Mesendoderm (in vitro differentiated cells): ENCODE measurements around the gene TMEM178B.
"Not testable (repeated sequence)": the region's sequence is repeated elsewhere in the genome, so short reads cannot be mapped to it uniquely, and the experiment has no call there.

ENCODE experiments used
- DNase-seq: peaks from one replicate; pipeline ENCODE4 v3.0.0; 2013
- H2AK5ac ChIP-seq: 2 replicates; pipeline ENCODE4 v1.6.1; 2013; ENCODE audit warnings: low read length, inconsistent platforms
- H2BK120ac ChIP-seq: 2 replicates; pipeline ENCODE4 v1.6.1; 2013; ENCODE audit warnings: low read depth, mild to moderate bottlenecking, low read length, moderate library complexity, mixed read lengths
- H2BK15ac ChIP-seq: replicated peaks from 2 replicates; pipeline ENCODE4 v1.6.1; 2013; ENCODE audit warnings: low read depth, mild to moderate bottlenecking, moderate library complexity
- H2BK5ac ChIP-seq: 2 replicates; pipeline ENCODE4 v1.6.1; 2013; ENCODE audit warnings: low read length, inconsistent platforms
- H3K18ac ChIP-seq: 2 replicates; pipeline ENCODE4 v1.6.1; 2013; ENCODE audit warnings: mild to moderate bottlenecking, low read length, mixed read lengths
- H3K23ac ChIP-seq: one replicate; pipeline ENCODE4 v1.6.1; 2013; ENCODE audit warnings: low read length
- H3K27ac ChIP-seq: 2 replicates; pipeline ENCODE4 v1.5.1; 2013; ENCODE audit warnings: low read depth, mild to moderate bottlenecking, inconsistent platforms, low read length, moderate library complexity
- H3K27me3 ChIP-seq: 2 replicates; pipeline ENCODE4 v1.6.1; 2013; ENCODE audit warnings: low read length, control low read depth, mild to moderate bottlenecking, inconsistent platforms; ENCODE audit not compliant: insufficient read depth, poor library complexity
- H3K36me3 ChIP-seq: 2 replicates; pipeline ENCODE4 v1.6.1; 2013; ENCODE audit warnings: low read length, inconsistent platforms; ENCODE audit not compliant: control insufficient read depth, insufficient read depth
- H3K4ac ChIP-seq: one replicate; pipeline ENCODE4 v1.6.1; 2013; ENCODE audit warnings: low read depth, mild to moderate bottlenecking, low read length, moderate library complexity
- H3K4me1 ChIP-seq: 2 replicates; pipeline ENCODE4 v1.6.1; 2013; ENCODE audit warnings: low read depth, low read length, inconsistent platforms; ENCODE audit not compliant: control insufficient read depth
- H3K4me2 ChIP-seq: 2 replicates; pipeline ENCODE4 v1.6.1; 2013; ENCODE audit warnings: low read length
- H3K4me3 ChIP-seq: 2 replicates; pipeline ENCODE4 v1.5.1; 2013; ENCODE audit warnings: mild to moderate bottlenecking, low read length
- H3K56ac ChIP-seq: one replicate; pipeline ENCODE4 v1.6.1; 2013; ENCODE audit warnings: low read length
- H3K79me1 ChIP-seq: 2 replicates; pipeline ENCODE4 v1.6.1; 2013; ENCODE audit warnings: low read length, inconsistent platforms
- H3K79me2 ChIP-seq: 2 replicates; pipeline ENCODE4 v1.6.1; 2013; ENCODE audit warnings: mild to moderate bottlenecking, low read length; ENCODE audit not compliant: control insufficient read depth, insufficient read depth
- H3K9ac ChIP-seq: 2 replicates; pipeline ENCODE4 v1.6.1; 2013; ENCODE audit warnings: low read length, inconsistent platforms
- H4K5ac ChIP-seq: one replicate; pipeline ENCODE4 v1.6.1; 2013; ENCODE audit warnings: low read length
- H4K8ac ChIP-seq: one replicate; pipeline ENCODE4 v1.6.1; 2013; ENCODE audit warnings: low read depth, mild to moderate bottlenecking, control low read depth, low read length, moderate library complexity
- WGBS: extraction: QIAGEN DNeasy Blood & Tissue Kit; methylation state at CpG from one replicate; pipeline ENCODE4 v1.1.7; 2013; ENCODE audit warnings: low lambda C conversion rate, missing lambda C conversion rate; ENCODE audit not compliant: insufficient coverage; ENCODE audit errors: extremely low coverage; 5-methylcytosine and 5-hydroxymethylcytosine counted together

TMEM178B gene

GRCh38 chr7:141193066-141193465, 119.2 kb downstream of the TMEM178B start:
- Histone ChIP-seq H3K4me2 (no peak overlapping the region), H2BK5ac (no peak overlapping the region), H3K9ac (no peak overlapping the region), H2BK120ac (no peak overlapping the region), H3K4ac (no peak overlapping the region), H4K5ac (no peak overlapping the region), H3K79me2 (no peaks in the 10 kb centered on the region), H3K79me1 (no peaks in the 10 kb centered on the region), H2BK15ac (no peak overlapping the region), H3K4me1 (peaks cover 2% of the 10 kb centered on the region), H3K56ac (no peak overlapping the region), H3K27ac (no peak overlapping the region), H2AK5ac (no peak overlapping the region), H3K18ac (no peak overlapping the region), H3K4me3 (no peak overlapping the region), H3K36me3 (no peaks in the 10 kb centered on the region), H3K23ac (no peak overlapping the region), H4K8ac (no peak overlapping the region), H3K27me3 (no peaks in the 10 kb centered on the region)
- peak; percentile 61 for DNase-seq
- WGBS = no CpG with 5 or more reads among the region's 4 CpGs

GRCh38 chr7:141195722-141196121, 121.9 kb downstream of the TMEM178B start:
- not testable (repeated sequence) for H3K56ac ChIP-seq, H2AK5ac ChIP-seq, H2BK5ac ChIP-seq, H2BK15ac ChIP-seq, H3K36me3 ChIP-seq, H3K4me3 ChIP-seq, H3K27ac ChIP-seq, H4K8ac ChIP-seq, H4K5ac ChIP-seq, H3K4me1 ChIP-seq, H2BK120ac ChIP-seq, H3K27me3 ChIP-seq, H3K23ac ChIP-seq, DNase-seq, H3K4ac ChIP-seq, H3K79me2 ChIP-seq, H3K9ac ChIP-seq, H3K18ac ChIP-seq, H3K4me2 ChIP-seq, H3K79me1 ChIP-seq
- WGBS = no CpG with 5 or more reads among the region's 4 CpGs

- no peak overlapping the region for H3K56ac ChIP-seq
- peaks cover 4% of the 10 kb centered on the region for H3K4me1 ChIP-seq
- H4K5ac ChIP-seq = no peak overlapping the region
- H3K4me2 ChIP-seq = no peak overlapping the region
- H4K8ac ChIP-seq = no peak overlapping the region
- no peak overlapping the region for H2AK5ac ChIP-seq
- H2BK5ac ChIP-seq = no peak overlapping the region
- no peaks in the 10 kb centered on the region for H3K27me3 ChIP-seq
- H2BK120ac ChIP-seq = no peak overlapping the region
- H3K36me3 ChIP-seq = no peaks in the 10 kb centered on the region
- H3K4me3 ChIP-seq = no peak overlapping the region
- no peaks in the 10 kb centered on the region for H3K79me2 ChIP-seq
- H3K27ac ChIP-seq = no peak overlapping the region
- no peak overlapping the region for H3K9ac ChIP-seq
- no CpG with 5 or more reads among the region's 12 CpGs for WGBS
- H2BK15ac ChIP-seq = no peak overlapping the region
- H3K23ac ChIP-seq = no peak overlapping the region
- H3K79me1 ChIP-seq = no peaks in the 10 kb centered on the region
- H3K4ac ChIP-seq = no peak overlapping the region
- H3K18ac ChIP-seq = peak overlapping the region; percentile 66
- DNase-seq = peak; percentile 67
Observed at GRCh38 chr7:141198194-141198958, 124.5 kb downstream of the TMEM178B start.

DNA sequence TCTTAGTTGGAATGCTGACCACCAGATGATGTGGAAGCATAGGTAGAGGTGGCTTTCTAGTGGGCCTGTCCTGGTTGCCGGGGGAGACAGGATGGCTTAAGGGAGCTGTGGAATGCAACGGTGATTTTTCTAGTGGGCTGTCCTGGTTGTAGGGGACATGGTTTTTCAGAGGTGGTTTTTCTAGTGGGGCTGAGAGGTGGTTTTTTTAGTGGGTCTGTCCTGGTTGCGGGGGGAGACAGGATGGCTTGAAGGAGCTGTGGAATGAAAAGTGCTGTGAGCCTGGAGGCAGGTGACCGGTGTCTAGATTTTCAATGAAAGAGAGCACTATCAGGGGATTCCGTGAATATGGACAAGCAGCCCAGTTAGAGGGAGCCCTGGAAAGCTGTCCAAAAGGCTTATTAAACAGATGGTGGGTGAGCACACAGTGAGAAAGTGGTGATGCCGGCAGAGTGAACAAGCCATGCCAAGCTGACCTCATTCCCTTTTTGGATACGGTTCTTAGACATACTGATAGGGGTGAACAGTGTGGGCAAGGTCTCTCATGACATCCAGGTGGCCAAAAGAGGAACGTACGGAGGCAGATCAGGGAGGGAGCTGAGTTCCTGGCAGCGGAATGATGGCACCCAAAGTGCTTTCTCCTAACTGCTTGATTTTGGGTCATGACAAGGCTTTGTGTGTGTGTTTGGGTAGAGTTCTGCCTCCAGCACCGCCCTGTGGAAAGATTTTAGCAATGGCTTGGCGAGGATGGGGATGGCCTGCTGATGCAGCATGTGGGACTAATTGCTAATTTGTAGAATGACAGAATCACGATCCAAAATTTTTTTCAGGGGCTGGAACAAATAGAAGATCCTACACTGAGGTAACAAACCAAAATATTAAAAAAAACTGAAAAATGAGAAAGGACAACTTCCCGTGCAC, 126.6 kb downstream of the TMEM178B start:
- H3K4me1 ChIP-seq = peaks cover 4% of the 10 kb centered on the region
- DNase-seq = no peak
- no peak overlapping the region for H2BK5ac ChIP-seq
- WGBS = no CpG with 5 or more reads among the region's 14 CpGs
- H3K27me3 ChIP-seq = no peaks in the 10 kb centered on the region
- no peaks in the 10 kb centered on the region for H3K36me3 ChIP-seq
- H2BK15ac ChIP-seq = no peak overlapping the region
- no peak overlapping the region for H4K8ac ChIP-seq
- H2AK5ac ChIP-seq = no peak overlapping the region
- no peak overlapping the region for H3K9ac ChIP-seq
- no peak overlapping the region for H2BK120ac ChIP-seq
- no peak overlapping the region for H4K5ac ChIP-seq
- H3K18ac ChIP-seq = no peak overlapping the region
- H3K4me3 ChIP-seq = no peak overlapping the region
- H3K27ac ChIP-seq = no peak overlapping the region
- H3K79me2 ChIP-seq = no peaks in the 10 kb centered on the region
- no peak overlapping the region for H3K23ac ChIP-seq
- H3K4me2 ChIP-seq = no peak overlapping the region
- no peaks in the 10 kb centered on the region for H3K79me1 ChIP-seq
- no peak overlapping the region for H3K56ac ChIP-seq
- H3K4ac ChIP-seq = no peak overlapping the region

DNA sequence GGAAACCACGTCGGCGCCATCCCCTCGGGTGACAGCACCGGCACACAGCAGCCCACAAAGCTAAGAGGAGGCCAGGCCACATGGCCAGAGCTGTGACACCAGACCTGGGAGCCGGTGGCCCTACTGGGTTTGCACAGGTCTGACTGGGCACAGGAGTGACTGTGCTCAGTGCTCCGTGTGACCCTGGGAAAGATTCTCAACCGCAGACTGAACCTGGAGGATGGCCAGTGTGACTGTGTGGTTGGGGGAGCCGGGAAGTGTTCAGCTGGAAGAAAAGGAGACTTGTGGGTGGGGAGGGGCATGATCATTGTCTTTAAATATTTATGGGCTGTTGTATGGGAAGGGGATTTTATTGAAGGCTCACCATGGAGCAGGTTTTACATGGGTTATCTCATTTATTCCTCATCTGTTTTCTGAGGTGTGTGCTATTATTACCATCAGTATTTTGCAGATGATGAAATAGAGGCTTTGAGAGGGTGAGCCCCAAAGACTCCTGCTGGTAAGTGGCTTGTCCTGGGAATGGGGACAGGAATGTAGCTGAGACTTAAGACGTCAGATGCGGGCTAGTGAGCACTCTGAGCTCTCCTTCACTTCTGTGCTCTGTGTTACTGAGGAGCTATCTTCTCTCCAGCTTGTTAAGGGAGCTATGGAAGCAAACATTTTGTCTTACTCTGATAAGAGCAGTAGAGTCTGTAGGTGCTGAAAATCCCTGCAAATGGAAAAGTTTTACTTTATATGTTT, 127.5 kb downstream of the TMEM178B start:
- H2BK15ac ChIP-seq = no peak overlapping the region
- H3K27me3 ChIP-seq = no peaks in the 10 kb centered on the region
- no peak overlapping the region for H2AK5ac ChIP-seq
- no peak overlapping the region for H3K18ac ChIP-seq
- H3K4me3 ChIP-seq = no peak overlapping the region
- DNase-seq = peak; percentile 27
- H3K79me1 ChIP-seq = no peaks in the 10 kb centered on the region
- H3K79me2 ChIP-seq = no peaks in the 10 kb centered on the region
- WGBS = no CpG with 5 or more reads among the region's 11 CpGs
- H3K36me3 ChIP-seq = no peaks in the 10 kb centered on the region
- no peak overlapping the region for H3K4ac ChIP-seq
- no peak overlapping the region for H2BK120ac ChIP-seq
- no peak overlapping the region for H4K8ac ChIP-seq
- H3K56ac ChIP-seq = no peak overlapping the region
- no peak overlapping the region for H3K4me2 ChIP-seq
- peaks cover 4% of the 10 kb centered on the region for H3K4me1 ChIP-seq
- H3K23ac ChIP-seq = no peak overlapping the region
- H3K9ac ChIP-seq = no peak overlapping the region
- no peak overlapping the region for H4K5ac ChIP-seq
- no peak overlapping the region for H2BK5ac ChIP-seq
- H3K27ac ChIP-seq = no peak overlapping the region
